Stimulated activated CD4-positive, alpha-beta T cell treated with anti-CD3 and anti-CD28 coated beads, Interleukin-4, amount 100 ng/mL, for 48 hours (primary cell): ENCODE results near the gene DUSP23.
A peak's percentile ranks its signal among the peaks of the same experiment; 100 is the strongest.

ENCODE experiments used
- DNase-seq, 2 donors: peaks; one replicate each; pipeline ENCODE4 v3.0.0-alpha.2; 2020; ENCODE audit warnings: low read depth in 2 of 2

Gene DUSP23

GRCh38 chr1:159780583-159781582 lies at the start of gene DUSP23:
TSS of gene DUSP23 (plus strand) at chr1:159780962. CDS start at chr1:159781101, 139 bp downstream.
- peak; percentile 90 to 94 for DNase-seq

- DNase-seq = no peak
Measured at GRCh38 chr1:159737238-159737916, 43.4 kb upstream of the DUSP23 start.

GRCh38 chr1:159743651-159744410 lies 36.9 kb upstream of the DUSP23 start:
- DNase-seq = no peak

GRCh38 chr1:159746666-159747065 lies 34.1 kb upstream of the DUSP23 start:
- DNase-seq = no peak

GRCh38 chr1:159748370-159748769 lies 32.4 kb upstream of the DUSP23 start:
- no peak for DNase-seq

GRCh38 chr1:159749630-159750029 lies 31.1 kb upstream of the DUSP23 start:
- DNase-seq = no peak

- DNase-seq = no peak
Measured at GRCh38 chr1:159750621-159751020, 30.1 kb upstream of the DUSP23 start.

GRCh38 chr1:159751031-159751430 lies 29.7 kb upstream of the DUSP23 start:
- DNase-seq = no peak

GRCh38 chr1:159752135-159752580 lies 28.6 kb upstream of the DUSP23 start:
- no peak for DNase-seq

- no peak for DNase-seq
Measured at GRCh38 chr1:159753386-159753785, 27.4 kb upstream of the DUSP23 start.

GRCh38 chr1:159755451-159756007 lies 25.2 kb upstream of the DUSP23 start:
- DNase-seq = no peak

- DNase-seq = no peak
Measured at GRCh38 chr1:159756397-159756796, 24.4 kb upstream of the DUSP23 start.

GRCh38 chr1:159763686-159764085 lies 17.1 kb upstream of the DUSP23 start:
- DNase-seq = no peak

- no peak for DNase-seq
Measured at GRCh38 chr1:159765806-159766205, 15.0 kb upstream of the DUSP23 start.

GRCh38 chr1:159771127-159771895 lies 9.5 kb upstream of the DUSP23 start:
- no peak for DNase-seq

- no peak for DNase-seq
Measured at GRCh38 chr1:159774465-159774864, 6.3 kb upstream of the DUSP23 start.

- no peak for DNase-seq
Measured at GRCh38 chr1:159775716-159776115, 5.0 kb upstream of the DUSP23 start.

- DNase-seq = no peak
Measured at GRCh38 chr1:159778266-159778665, 2.5 kb upstream of the DUSP23 start.

GRCh38 chr1:159779403-159779851 lies 1.3 kb upstream of the DUSP23 start:
- no peak for DNase-seq

- DNase-seq = no peak
Measured at GRCh38 chr1:159781992-159782391, 1.2 kb downstream of the DUSP23 start.

- DNase-seq = no peak
Measured at GRCh38 chr1:159783724-159784123, 3.0 kb downstream of the DUSP23 start.
